SH-SY5Y (cell line): ENCODE measurements around the gene TUBAL3.

Experiments used
- GATA2 ChIP-seq: IDR thresholded peaks from 2 replicates; pipeline ENCODE4 v1.6.1; 2011; ENCODE audit warnings: mild to moderate bottlenecking, low read depth, low read length
- GATA3 ChIP-seq: IDR thresholded peaks from 2 replicates; pipeline ENCODE4 v1.6.1; 2011; ENCODE audit warnings: low read depth, mild to moderate bottlenecking, low read length, moderate library complexity

- TF ChIP-seq GATA2 (no peak), GATA3 (no peak)
Measured at GRCh38 chr10:5390607-5391205, 13.9 kb downstream of the TUBAL3 start.
